ENCODE measurements around the gene CREBZF.
"Not testable (repeated sequence)": the region's sequence is repeated elsewhere in the genome, so short reads cannot be mapped to it uniquely, and the experiment has no call there.

CREBZF gene

GRCh38 chr11:85670949-85671663 is 6.2 kb upstream of the CREBZF start:
- DNase-seq (ENCODE audit: low read depth): not testable (repeated sequence)

- DNase-seq (ENCODE audit: low read depth): no peak
Measured at GRCh38 chr11:85668157-85668556, 3.2 kb upstream of the CREBZF start.

GRCh38 chr11:85666687-85667086 is 1.8 kb upstream of the CREBZF start:
- no peak for DNase-seq (ENCODE audit: low read depth)

GRCh38 chr11:85665733-85666132 is 804 bp upstream of the CREBZF start:
- no peak for DNase-seq (ENCODE audit: low read depth)

- DNase-seq (ENCODE audit: low read depth): no peak
Measured at GRCh38 chr11:85663753-85664614, 945 bp downstream of the CREBZF start.

- no peak for DNase-seq (ENCODE audit: low read depth)
Measured at GRCh38 chr11:85663080-85663752, 1.7 kb downstream of the CREBZF start.

GRCh38 chr11:85661972-85662664 is 2.8 kb downstream of the CREBZF start:
- DNase-seq (ENCODE audit: low read depth): no peak

GRCh38 chr11:85658180-85658579 is 6.7 kb downstream of the CREBZF start:
- no peak for DNase-seq (ENCODE audit: low read depth)

- DNase-seq (ENCODE audit: low read depth): no peak
Measured at GRCh38 chr11:85656777-85657176, 8.2 kb downstream of the CREBZF start.

GRCh38 chr11:85654343-85654742 is 10.6 kb downstream of the CREBZF start:
- DNase-seq (ENCODE audit: low read depth): not testable (repeated sequence)

- DNase-seq (ENCODE audit: low read depth): no peak
Measured at GRCh38 chr11:85652786-85653447, 12.0 kb downstream of the CREBZF start.

GRCh38 chr11:85651118-85651517 is 13.8 kb downstream of the CREBZF start:
- no peak for DNase-seq (ENCODE audit: low read depth)

GRCh38 chr11:85647604-85648299 is 17.2 kb downstream of the CREBZF start, which contains the start of gene TMEM126A:
Gene TMEM126A (plus strand): TSS chr11:85647967. CDS start chr11:85650256, 2,289 bp downstream.
- peak; percentile 38 for DNase-seq (ENCODE audit: low read depth)

- no peak for DNase-seq (ENCODE audit: low read depth)
Measured at GRCh38 chr11:85647078-85647477, 17.9 kb downstream of the CREBZF start.

GRCh38 chr11:85643191-85643614 is 21.7 kb downstream of the CREBZF start:
- DNase-seq (ENCODE audit: low read depth): no peak

- DNase-seq (ENCODE audit: low read depth): no peak
Measured at GRCh38 chr11:85634747-85635146, 30.2 kb downstream of the CREBZF start.

- no peak for DNase-seq (ENCODE audit: low read depth)
Measured at GRCh38 chr11:85628771-85629341, 36.1 kb downstream of the CREBZF start.

- DNase-seq (ENCODE audit: low read depth): peak; percentile 86
Measured at GRCh38 chr11:85627998-85628770, 36.7 kb downstream of the CREBZF start, which contains the start of gene TMEM126B. Gene TMEM126B (plus strand): TSS chr11:85628593. CDS start chr11:85628608, 15 bp downstream.

GRCh38 chr11:85627332-85627997 is 37.5 kb downstream of the CREBZF start, which contains the start of gene DLG2:
Gene DLG2 (minus strand): TSS chr11:85627344.
- no peak for DNase-seq (ENCODE audit: low read depth)
